Stimulated activated CD4-positive, alpha-beta T cell treated with anti-CD3 and anti-CD28 coated beads, Interleukin-1b, Interleukin-23, amount 100 ng/mL, for 24 hours (primary cell): ENCODE data around the gene ADK.
"Not testable (repeated sequence)": the region's sequence is repeated elsewhere in the genome, so short reads cannot be mapped to it uniquely, and the experiment has no call there.

Experiments used
- DNase-seq, 4 experiments: peaks; one replicate each; pipeline ENCODE4 v3.0.0-alpha.2; 2020; ENCODE audit warnings: low read depth in 4 of 4, low spot score in 1 of 4

The ADK gene

DNA sequence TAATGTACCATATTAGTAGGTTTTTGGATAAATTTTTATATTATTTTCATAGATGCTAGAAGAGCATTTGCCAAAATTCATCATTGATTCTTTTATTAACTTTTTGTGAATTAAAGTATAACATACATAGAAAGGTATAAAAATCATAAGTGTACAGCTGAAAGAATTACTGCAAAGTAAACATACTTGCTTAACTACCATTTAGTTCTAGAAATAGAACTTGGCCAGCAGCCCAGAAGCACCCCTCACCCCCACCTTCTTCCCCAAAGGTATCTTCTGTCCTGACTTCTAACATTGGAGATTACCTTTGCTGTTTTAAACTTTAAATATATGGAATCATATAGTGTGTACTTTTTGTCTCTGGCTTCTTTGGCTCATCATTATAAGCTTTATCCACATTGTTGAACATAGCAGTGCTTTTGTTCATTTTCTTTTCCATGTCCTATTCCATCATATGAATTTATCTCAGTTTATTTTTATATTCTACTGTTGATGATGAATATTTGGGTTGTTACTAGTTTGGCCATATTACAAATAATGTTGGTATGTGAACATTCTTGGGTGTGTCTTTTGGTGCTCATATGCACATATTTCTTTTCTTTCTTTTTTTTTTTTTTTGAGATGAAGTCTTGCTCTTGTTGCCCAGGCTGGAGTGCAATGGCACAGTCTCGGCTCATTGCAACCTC, 142.8 kb downstream of the ADK start:
- DNase-seq: no peak

DNA sequence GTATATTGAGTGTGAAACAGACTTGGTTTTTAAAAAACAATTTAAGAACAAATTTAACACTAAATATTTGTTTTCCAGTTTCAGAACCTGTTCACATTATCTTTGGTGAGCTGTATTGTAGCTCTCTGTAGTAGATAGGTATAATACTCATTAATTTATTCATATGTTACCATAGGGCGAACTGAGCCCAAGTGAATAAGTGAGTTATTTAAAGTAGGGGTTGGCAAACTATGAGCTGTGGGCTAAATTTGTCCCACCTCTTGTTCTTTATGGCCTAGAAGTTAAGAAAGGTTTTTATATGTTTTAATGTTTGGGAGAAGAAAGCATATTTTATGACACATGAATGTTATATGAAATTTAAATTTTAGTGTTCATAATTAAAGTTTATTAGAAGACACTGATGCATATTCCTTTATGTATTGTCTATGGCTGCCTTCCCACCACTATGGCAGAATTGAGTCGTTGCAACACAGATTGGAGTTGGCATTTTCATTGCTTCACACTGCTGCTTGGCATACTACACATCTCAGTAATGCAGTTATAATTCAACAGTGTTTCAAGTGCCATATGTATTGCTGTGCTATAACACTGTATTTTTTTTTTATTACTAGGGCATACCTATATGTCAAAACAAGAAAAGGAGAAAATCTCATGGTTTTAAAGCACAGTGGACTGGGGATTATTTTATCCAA, 146.5 kb downstream of the ADK start:
- no peak for DNase-seq

DNA sequence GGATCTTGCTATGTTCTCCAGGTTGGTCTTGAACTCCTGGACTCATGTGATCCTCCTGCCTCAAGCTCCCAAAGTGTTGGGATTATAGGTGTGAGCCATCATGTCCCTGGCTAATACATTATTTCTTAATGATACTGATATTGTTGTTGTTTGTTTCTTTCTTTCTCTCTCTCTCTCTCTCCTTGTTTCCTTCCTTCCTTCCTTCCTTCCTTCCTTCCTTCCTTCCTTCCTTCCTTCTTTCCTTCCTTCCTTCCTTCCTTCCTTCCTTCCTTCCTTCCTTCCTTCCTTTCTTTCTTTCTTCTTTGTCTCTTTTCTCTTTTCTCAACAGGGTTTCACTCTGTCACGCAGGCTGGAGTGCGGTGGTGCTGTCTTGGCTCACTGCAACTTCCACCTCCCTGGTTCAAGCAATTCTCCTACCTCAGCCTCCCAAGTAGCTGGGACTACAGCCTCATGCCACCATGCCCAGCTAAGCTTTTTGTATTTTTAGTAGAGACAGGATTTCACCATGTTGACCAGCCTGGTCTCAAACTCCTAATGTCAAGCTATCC, 149.1 kb downstream of the ADK start:
- not testable (repeated sequence) for DNase-seq

DNA sequence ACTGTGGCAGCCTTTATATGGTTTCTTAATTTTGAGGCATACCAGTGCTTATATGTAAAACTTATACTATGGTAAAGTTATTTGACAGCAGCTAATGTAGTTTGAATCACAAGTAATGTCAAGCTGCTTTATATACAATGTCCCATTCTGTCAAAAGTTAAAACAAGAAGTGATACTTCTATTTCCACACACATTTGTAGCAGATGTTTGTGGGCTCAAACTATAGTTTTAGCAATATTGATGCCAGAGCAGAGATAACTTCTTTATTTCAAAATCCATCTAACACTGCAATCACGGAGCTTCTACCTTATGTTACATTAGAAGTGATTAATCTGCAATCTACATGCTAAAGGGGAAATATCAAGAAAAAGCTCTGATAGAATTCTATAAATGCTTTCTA, 149.6 kb downstream of the ADK start:
- DNase-seq: no peak

DNA sequence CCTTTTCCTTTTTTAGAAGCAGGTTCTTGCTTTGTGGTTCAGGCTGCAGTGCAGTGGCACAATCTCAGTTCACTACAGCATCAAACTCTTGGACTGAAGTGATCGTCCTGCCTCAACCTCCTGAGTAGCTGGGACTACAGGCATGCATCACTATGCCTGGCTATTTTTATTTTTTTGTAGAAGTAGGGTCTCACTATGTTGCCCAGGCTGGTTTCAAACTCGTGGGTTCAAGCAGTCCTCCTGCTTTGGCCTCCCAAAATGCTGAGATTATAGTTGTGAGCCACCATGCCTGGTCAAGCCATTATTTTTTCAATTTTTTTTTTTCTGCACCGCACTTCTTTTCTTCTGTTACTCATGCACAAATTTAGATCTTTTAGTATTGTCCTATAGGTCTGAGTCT, 154.7 kb downstream of the ADK start:
- no peak for DNase-seq

DNA sequence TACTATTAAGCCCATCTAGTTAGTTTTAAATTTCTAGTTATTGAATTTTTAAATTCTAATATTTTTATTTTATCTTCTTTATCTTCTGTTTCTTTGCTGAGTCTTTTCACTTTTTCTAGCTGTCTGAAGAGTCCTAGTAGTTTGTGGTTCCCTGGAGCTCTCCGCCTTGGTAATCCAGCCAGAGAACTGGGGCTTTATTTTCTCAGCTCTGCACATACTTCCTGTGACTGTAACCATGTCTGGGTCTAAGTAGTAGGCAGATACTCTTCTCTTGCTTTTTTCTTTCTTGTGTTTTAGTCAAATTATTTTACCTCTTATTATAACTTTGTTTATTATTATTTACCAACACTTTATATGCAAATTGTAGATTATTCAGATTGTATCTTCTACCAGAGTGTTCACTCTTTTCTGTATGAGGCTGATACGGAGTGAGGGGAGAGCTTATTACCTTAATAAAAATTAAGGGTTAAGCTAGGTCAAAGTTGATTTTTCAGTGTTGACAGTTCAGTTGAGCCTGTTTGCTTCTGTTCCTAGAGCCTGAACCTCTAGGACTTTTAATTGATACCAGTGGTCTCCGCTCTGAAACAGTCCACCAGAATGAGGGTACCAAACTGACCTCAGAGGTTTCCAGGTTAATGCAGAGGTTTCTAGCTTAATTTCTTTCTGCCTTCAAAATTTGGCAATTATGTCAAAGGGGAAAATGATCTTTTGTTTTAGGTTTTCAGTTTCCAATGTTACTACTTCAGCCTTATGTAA, 155.4 kb downstream of the ADK start:
- DNase-seq: no peak

DNA sequence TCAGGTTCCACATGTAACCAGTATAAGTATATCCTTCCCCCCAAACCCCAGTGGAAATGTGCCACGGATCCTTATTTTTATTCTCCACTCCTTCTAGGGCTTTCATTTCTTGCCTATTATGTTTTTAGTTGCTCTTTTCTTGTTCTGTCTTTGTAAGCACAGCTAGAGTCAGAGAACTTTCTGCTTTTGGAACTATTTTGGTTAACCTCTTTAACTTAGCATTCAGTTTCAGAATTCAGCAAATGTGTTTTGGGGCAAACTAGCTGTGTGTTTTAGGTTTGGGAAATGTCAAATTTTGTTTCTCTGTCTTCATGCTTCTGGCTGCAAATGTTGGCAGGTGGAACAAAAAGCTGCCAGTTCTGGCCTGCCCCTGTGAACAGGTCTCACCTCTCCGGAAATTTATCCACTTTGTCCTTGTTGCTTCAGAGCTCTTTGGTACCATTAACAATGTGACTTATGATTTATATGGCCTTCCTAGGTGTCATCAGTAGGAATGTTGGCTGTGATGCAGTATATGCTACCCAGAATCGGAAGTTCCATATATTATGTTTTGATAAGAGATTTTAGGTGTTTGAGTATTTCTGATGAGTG, 156.1 kb downstream of the ADK start:
- DNase-seq: no peak

DNA sequence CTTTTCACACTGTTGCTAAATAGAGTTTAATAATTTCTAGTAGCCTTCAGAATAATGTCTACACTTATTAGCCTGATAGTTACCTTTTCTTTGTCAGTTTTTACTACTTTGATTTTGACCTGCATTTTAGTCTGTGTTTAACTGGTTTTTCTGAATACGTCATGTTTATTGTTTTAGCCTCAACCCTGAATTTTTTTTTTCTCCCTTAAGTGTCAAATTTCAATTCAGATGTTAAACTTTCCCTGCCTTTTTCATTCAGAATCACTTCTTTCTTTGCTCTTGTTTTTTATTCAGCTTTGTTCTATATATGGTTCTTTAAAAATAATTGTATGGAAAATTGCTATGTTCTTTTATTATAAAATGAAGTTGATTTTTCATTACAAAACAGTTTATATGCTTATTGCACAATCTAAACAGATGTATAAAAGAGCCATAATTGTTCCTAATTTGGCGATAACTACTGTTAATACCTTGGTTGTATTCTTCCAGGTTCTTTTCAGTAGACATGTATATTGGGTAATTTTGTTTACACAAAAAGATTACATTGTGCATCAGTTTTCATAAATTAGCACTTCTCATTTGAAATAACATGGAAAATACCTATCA, 159.7 kb downstream of the ADK start:
- DNase-seq: no peak

DNA sequence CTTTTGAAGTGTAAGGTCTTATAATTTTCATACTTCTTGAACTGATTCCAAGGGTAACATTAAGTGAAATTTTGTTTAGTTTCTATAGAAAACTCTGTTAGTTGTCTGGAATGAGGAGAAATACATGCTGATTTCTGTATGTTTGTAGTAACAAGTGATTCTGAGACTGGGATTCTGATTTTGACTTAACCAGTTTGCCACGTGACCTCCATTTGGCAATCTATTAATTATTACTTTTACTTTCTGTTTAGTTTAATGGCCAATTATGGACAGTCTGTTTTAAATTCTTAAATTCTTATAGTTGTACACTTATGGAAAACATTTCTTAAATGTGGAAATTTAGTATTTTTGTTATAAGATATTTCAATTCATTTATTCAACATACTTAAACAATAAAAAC, 163.1 kb downstream of the ADK start:
- no peak for DNase-seq

DNA sequence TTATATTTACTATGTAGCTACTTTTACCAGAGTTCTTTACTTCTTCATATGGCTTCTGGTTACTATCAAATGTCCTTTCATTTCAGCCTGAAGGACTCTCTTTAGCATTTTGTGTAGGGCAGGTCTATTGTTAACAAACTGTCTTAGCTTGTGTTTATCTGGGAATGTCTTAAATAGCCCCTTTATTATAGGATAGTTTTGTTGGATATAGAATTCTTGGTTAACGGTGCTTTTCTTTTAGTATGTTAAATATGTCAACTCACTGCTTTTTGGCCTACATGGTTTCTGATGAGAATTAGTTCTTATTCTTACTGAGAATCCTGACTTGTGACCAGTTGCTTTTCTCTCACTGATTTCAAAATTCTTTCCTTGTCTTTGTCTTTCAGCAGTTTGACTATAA, 169.0 kb downstream of the ADK start:
- no peak for DNase-seq

DNA sequence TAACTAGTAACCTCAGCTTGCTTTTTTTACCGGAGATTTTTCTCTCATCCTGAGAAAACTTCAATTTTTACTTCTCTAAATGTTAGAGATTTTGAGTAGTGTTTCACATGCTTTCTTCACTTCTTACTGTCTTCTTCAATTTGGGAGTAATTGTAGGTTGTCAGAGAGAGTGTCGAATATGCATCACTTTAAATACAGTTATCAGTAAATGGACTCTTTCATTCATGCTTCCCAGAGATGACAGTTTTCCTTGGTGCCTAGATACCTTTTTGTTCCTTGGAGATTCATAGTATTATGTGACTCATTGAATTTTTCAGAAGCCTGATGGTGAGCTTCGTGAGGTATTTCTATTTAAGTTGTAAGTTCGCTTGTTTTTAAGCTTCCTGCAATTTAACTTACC, 169.7 kb downstream of the ADK start:
- DNase-seq: no peak

DNA sequence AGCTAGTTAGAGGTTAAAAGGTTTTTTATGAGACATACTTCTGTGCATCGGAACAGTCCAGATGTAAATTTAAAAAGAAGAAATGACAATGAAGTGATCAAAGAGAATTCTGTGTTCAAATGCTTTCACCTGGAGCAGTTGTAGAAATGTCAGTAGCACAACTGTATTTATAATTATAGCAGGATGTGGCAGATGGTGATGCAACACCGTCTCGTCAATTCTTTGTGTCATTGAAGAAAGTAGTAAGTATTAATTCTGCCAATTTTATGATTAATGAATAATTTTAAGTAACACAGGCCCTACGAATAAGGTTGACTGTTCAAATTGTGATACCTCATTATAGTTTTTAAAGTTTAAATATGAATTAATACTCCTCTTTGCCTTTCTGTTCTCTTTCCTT, 171.1 kb downstream of the ADK start:
- DNase-seq: no peak

DNA sequence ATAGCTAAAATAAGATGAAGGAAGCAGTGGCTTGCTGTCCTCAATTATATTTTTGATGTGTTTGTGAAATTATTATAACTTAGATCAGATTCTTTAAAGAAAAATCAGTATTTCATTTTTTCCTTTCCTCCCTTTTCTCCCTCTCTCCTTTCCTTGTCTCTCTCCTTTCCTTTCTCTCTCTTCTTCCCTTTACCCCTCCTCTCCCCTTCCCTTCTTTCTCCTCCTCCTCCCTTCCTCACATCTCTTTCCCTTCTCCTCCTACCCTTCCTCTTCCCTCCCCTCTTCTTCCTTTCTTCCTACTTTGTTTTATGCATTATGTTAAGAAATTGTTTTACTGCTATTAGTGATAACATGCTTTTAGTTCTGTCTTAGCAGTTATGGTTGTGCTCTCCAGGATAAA, 171.5 kb downstream of the ADK start:
- DNase-seq: no peak

DNA sequence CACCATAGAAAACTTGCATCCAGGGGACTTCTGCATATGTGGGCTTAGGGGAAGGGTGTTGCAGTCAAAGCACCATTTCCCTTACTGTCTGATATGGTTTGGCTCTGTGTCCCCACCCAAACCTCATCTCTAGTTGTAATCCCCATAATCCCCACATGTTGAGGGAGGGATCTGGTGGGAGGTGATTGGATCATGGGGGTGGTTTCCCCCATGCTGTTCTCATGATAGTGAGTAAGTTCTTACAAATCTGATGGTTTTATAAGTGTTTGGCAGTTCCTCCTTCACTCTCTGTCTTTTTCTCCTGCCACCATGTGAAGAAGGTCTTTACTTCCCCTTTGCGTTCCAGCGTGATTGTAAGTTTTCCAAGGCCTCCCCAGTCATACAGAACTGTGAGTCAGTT, 177.4 kb downstream of the ADK start:
- DNase-seq: no peak

DNA sequence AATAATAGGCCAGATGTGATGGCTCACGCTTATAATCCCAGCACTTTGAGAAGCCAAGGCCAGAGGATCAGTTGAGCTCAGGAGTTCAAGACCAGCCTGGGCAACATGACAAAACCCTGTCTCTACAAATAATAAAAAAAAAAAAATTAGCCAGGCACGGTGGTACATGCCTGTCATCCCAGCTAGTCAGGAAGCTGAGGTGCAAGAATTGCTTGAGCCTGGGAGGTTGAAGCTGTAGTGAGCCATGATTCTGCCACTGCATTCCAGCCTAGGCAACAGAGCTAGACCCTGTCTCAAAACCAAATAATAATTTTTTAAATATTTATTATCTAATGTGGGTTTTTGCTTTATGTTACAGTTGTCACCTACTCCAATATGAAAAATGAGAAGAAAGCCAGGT, 178.9 kb downstream of the ADK start:
- DNase-seq: no peak

DNA sequence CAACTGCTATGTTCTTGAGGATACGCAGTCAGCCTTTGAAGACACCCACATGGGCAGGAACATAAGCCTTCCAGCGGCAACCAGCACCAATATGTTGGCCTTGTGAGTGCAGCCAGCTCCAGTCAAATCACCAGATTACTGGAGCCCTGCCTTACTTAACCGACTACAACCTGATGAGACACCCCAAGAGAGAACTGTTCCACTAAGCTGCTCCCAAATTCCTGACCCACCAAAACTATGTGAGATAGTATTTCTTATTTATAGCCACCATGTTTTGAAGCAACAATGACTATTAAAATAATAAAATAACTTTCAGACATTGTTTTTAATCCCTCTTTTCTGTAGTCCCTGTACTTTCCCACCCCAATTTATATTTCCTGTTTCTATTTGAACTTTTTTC, 179.6 kb downstream of the ADK start:
- no peak for DNase-seq

DNA sequence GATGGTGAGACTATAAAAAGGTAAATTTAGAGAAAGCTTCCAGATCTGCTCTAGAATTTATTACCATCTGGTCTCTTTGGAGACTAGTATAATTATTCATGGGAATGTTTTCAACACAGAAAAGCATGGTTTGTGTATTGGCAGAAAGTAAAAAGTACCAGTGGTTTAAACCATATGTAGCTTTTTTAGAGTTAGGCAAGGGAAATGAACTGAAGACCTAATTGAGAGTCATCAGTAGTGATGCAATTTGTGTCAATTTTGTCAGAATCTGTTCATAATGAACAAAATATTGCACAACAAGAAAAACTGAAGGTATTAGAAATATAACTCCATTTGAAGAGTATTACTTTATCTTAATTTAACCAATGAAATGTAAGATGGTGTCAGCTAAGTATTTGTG, 181.4 kb downstream of the ADK start:
- no peak for DNase-seq

DNA sequence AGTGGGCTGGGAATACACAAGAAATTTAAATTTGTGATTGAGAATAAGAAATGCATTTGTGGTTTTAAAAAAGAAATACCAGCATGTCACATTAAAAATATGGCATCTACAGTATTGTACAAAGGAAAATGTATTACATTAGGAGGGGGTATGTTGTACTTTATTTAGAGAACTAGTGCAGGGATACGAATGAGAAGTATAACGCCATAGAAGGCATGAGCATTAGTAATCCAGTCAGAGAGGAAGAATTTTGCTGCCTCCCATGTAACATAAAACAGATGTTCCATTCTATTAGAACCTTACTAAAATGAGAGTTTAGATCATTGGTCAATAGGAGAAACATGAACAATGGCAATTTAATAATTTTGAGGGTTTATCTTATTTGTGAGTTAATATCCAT, 182.2 kb downstream of the ADK start:
- DNase-seq: no peak

DNA sequence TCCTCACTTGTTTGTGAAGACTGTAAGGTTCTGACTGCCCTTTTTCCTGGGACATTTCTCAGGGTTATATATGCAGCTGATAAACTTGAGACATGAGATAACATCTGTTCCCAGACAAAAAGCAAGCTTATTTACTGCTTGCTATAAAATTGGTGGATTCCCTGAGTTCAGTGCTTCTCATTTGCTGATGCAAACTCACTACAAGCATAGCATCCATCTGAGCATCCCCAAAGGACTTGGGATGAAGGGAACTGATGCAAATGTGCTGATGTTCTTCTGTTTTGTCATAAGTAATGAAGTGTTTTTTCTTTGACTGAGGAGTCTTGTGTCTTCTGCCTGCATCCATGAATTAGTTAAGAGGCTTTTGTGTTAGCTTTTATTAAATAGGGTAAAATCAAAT, 183.2 kb downstream of the ADK start:
- DNase-seq: no peak

DNA sequence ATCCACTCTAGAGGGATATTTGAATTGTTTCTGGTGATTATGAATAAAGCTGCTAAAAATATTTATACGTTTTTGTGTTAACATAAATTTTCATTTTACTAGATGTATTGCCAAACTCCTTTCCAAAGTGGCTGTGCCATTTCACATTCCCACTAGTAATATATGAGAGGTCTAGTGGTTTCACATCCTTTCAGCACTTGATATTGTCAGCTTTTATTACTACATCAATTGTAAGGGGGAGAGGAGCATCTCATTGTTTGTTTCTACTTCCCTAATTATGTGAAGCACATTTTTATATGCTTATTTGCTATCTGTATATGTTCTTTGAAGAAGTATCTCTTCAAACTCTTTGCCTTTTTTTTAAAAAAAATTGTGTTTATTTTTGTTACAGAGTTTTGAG, 184.5 kb downstream of the ADK start:
- DNase-seq: no peak

DNA sequence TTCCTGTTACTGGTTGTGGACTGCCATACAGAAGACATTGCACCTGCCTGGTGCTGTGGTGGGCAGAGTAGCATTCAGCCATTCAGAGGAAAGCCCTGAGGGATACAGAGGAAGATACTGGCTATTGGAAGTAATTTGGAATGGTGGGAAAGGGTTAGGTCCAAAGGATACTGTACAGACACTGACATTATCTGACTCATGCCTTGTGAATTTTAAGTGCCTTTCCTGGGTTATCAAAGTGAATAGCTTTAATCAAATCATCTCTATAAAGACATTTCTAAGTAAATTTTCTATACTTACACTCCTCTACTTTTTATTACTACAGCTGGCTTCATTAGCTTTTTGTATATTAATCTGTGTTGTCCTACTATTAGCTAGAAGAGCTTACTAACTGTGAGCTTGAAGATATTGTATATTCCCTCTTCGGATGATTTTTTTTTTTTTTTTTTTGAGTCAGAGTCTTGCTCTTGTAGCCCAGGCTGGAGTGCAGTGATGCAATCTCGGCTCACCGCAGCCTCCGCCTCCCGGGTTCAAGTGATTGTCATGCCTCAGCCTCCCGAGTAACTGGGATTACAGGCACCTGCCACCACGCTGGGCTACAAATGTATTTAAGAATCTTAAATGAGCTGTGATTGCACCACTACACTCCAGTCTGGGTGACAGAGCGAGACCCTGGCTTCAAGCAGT, 186.5 kb downstream of the ADK start:
- DNase-seq: no peak
